GM23248 (cell line): ENCODE data around the gene SMPDL3A.

Experiments
- EZH2 ChIP-seq: fragments of 200-600 bp; sonication (generic); IDR thresholded peaks from 2 replicates; pipeline ENCODE4 v1.6.1; 2018; ENCODE audit warnings: antibody characterized with exemption, mild to moderate bottlenecking; ENCODE audit not compliant: insufficient read depth, poor library complexity, severe bottlenecking
- EZH2phosphoT487 ChIP-seq: fragments of 200-600 bp; sonication (generic); IDR thresholded peaks from 2 replicates; pipeline ENCODE4 v1.6.1; 2018; ENCODE audit warnings: antibody characterized with exemption, moderate library complexity, mild to moderate bottlenecking, low read depth; ENCODE audit not compliant: insufficient read depth

GRCh38 chr6:122792766-122793165, 3.7 kb downstream of the SMPDL3A start:
- TF ChIP-seq EZH2 (no peak), EZH2phosphoT487 (no peak)
